ENCODE measurements around the gene CKAP5.

The CKAP5 gene

GRCh38 chr11:46696212-46696558, 149.9 kb downstream of the CKAP5 start:
- no peak for DNase-seq

- DNase-seq = no peak
Observed at GRCh38 chr11:46695345-46696211, 150.5 kb downstream of the CKAP5 start.

GRCh38 chr11:46694607-46695006, 151.5 kb downstream of the CKAP5 start:
- no peak for DNase-seq

- DNase-seq = no peak
Observed at GRCh38 chr11:46694072-46694471, 152.0 kb downstream of the CKAP5 start.

- DNase-seq = no peak
Observed at GRCh38 chr11:46693597-46694012, 152.5 kb downstream of the CKAP5 start.
